Measurements from ENCODE around the gene PHRF1. TPM values are rescaled to one million over a fixed set of nuclear protein-coding genes. Genes with fewer than 3 reads are reported as not detected.
A peak's percentile ranks its signal among the peaks of the same experiment; 100 is the strongest.

The PHRF1 gene
- total RNA-seq, 2 donors from 2014 or later: 20.8 to 55.2 TPM

DNA sequence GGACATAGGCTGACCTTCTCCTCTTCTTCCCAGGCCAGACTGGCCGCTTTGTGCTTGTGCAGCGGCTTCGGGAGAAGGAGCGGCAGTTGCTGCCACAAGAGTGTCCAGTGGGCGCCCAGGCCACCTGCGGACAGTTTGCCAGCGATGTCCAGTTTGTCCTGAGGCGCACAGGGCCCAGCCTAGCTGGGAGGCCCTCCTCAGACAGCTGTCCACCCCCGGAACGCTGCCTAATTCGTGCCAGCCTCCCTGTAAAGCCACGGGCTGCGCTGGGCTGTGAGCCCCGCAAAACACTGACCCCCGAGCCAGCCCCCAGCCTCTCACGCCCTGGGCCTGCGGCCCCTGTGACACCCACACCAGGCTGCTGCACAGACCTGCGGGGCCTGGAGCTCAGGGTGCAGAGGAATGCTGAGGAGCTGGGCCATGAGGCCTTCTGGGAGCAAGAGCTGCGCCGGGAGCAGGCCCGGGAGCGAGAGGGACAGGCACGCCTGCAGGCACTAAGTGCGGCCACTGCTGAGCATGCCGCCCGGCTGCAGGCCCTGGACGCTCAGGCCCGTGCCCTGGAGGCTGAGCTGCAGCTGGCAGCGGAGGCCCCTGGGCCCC is 14.1 kb upstream of the PHRF1 start:
- Histone ChIP-seq H3K36me3 (no peaks in the 10 kb centered on the region), H3K4me3 (peak overlapping the region in 1 of 2 donors; percentile 95), H3K9me3 (no peaks in the 10 kb centered on the region), H3K4me1 (replicated peaks) (peaks cover 20% of the 10 kb centered on the region), H3K27ac (peak overlapping the region; percentile 71 to 87), H3K27me3 (replicated peaks; ENCODE audit: insufficient read depth) (no peaks in the 10 kb centered on the region)
- DNase-seq (ENCODE audit: low spot score): no peak
- intact Hi-C loops (cut with DNase I): no loop called here
- TF ChIP-seq POLR2A (IDR thresholded peaks at IDR 0.05) (no peak), POLR2AphosphoS5 (IDR thresholded peaks at IDR 0.05) (no peak), CTCF (IDR thresholded peaks at IDR 0.05) (no peak)
- WGBS: 90% methylated on average over 23 of the region's 29 CpGs

DNA sequence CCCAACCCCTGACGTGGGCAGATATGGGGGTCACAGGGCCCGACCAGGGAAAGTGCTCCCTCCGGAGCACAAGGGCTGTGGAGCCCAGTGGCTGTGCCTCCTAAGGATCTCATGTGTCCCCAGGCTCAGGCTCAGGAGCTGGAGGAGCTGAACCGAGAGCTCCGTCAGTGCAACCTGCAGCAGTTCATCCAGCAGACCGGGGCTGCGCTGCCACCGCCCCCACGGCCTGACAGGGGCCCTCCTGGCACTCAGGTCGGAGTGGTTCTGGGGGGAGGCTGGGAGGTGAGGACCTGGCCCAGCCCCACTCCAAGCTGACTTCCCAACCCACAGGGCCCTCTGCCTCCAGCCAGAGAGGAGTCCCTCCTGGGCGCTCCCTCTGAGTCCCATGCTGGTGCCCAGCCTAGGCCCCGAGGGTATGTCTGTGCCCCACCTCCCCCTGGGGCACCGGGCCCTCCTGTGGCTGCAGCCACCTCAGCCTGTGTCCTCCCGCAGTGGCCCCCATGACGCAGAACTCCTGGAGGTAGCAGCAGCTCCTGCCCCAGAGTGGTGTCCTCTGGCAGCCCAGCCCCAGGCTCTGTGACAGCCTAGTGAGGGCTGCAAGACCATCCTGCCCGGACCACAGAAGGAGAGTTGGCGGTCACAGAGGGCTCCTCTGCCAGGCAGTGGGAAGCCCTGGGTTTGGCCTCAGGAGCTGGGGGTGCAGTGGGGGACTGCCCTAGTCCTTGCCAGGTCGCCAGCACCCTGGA is 13.0 kb upstream of the PHRF1 start:
- peaks cover 20% of the 10 kb centered on the region for H3K4me1 ChIP-seq (replicated peaks)
- no peaks in the 10 kb centered on the region for H3K27me3 ChIP-seq (replicated peaks; ENCODE audit: insufficient read depth)
- intact Hi-C loops (cut with DNase I): no loop called here
- 90% methylated on average over 15 of the region's 18 CpGs for WGBS
- no peaks in the 10 kb centered on the region for H3K9me3 ChIP-seq
- H3K27ac ChIP-seq: peak overlapping the region; percentile 71 to 84
- no peak for DNase-seq (ENCODE audit: low spot score)
- no peak overlapping the region for H3K4me3 ChIP-seq
- no peak for TF ChIP-seq CTCF (IDR thresholded peaks at IDR 0.05)
- TF ChIP-seq POLR2A (IDR thresholded peaks at IDR 0.05): no peak
- no peak for TF ChIP-seq POLR2AphosphoS5 (IDR thresholded peaks at IDR 0.05)
- no peaks in the 10 kb centered on the region for H3K36me3 ChIP-seq

- Histone ChIP-seq H3K4me1 (replicated peaks) (peaks cover 20% of the 10 kb centered on the region), H3K4me3 (no peak overlapping the region), H3K36me3 (no peaks in the 10 kb centered on the region), H3K27me3 (replicated peaks; ENCODE audit: insufficient read depth) (no peaks in the 10 kb centered on the region), H3K27ac (peak overlapping the region; percentile 71 to 84), H3K9me3 (no peaks in the 10 kb centered on the region)
- TF ChIP-seq POLR2A (IDR thresholded peaks at IDR 0.05) (peak; percentile 27), POLR2AphosphoS5 (IDR thresholded peaks at IDR 0.05) (peak; percentile 86), CTCF (IDR thresholded peaks at IDR 0.05) (no peak)
- intact Hi-C loops (cut with DNase I): no loop called here
- peak; percentile 77 for DNase-seq (ENCODE audit: low spot score)
- WGBS: 55% methylated on average over 11 of the region's 12 CpGs
These were observed 12.3 kb upstream of the PHRF1 start for GRCh38 chr11:563812-564578.

DNA sequence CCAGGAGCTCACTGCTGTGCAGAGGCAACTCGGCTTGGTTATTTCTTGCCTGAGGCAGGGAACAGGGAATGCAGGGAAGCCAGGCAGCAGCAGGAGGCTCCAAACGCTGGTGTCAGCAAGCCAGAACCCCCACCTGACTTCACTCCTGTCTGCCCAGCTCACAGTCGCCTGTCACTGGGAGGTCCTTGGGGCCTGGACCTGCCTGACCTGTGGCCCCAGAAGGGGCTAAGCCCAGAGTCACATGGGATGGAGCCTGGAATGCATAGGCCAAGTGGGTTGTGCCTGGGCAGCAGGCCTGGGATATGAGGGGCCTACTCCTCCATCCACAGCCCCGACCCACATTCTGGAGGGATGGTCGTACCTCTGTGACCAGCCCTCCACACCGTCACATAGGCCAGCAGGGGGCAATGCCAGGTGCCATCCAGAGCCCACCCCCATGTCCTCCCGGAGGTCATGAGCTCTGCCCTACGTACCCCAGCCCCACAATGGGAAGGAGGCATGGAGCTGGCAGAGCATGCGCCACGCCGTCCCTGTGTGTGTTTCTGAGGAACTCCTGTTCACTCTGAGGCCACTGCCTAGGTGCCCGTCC is 10.3 kb upstream of the PHRF1 start:
- intact Hi-C loops (cut with DNase I): no loop called here
- Histone ChIP-seq H3K27me3 (replicated peaks; ENCODE audit: insufficient read depth) (no peaks in the 10 kb centered on the region), H3K4me1 (replicated peaks) (peaks cover 22% of the 10 kb centered on the region), H3K27ac (peak overlapping the region in 1 of 2 donors; percentile 84), H3K36me3 (no peaks in the 10 kb centered on the region), H3K4me3 (no peak overlapping the region), H3K9me3 (no peaks in the 10 kb centered on the region)
- DNase-seq (ENCODE audit: low spot score): no peak
- WGBS: 89% methylated on average over 10 of the region's 12 CpGs
- TF ChIP-seq POLR2AphosphoS5 (IDR thresholded peaks at IDR 0.05) (no peak), POLR2A (IDR thresholded peaks at IDR 0.05) (no peak), CTCF (IDR thresholded peaks at IDR 0.05) (no peak)

Measured in prostate gland (tissue), 2 donors.